T follicular helper cell (primary cell): ENCODE results near the gene TCTN3.
"Not testable (repeated sequence)": the region's sequence is repeated elsewhere in the genome, so short reads cannot be mapped to it uniquely, and the experiment has no call there.

Source experiments
- DNase-seq: peaks from one replicate; pipeline ENCODE4 v3.0.0-alpha.2; 2020; ENCODE audit warnings: low read depth

Gene TCTN3

DNA sequence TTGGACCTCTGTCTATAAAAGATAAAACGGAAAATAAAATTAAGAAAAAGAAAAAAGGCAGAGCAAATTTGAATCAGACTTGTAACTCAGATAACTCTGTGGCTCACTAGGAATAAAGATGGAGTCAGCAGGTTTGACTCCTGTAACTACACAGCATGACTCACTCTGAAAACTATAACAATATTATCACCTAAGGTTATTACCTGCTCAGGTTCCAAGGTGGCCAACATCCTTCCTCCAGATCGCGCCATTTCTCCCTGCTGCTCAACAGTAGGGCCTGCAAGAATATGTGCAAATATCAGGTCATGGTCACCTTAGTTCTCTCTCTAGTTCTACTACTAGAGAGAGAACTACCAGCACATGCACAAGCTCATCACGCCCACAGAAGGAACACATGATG, 67.2 kb downstream of the TCTN3 start:
- DNase-seq, result no peak

GRCh38 chr10:95620415-95620814, 73.3 kb downstream of the TCTN3 start:
- DNase-seq, result not testable (repeated sequence)

GRCh38 chr10:95618101-95618500, 75.6 kb downstream of the TCTN3 start:
- DNase-seq, result no peak

GRCh38 chr10:95616446-95616845, 77.3 kb downstream of the TCTN3 start:
- DNase-seq, result no peak
